Measurements from ENCODE around the gene FLT4.
"Not testable (repeated sequence)": the region's sequence is repeated elsewhere in the genome, so short reads cannot be mapped to it uniquely, and the experiment has no call there.

Gene FLT4

DNA sequence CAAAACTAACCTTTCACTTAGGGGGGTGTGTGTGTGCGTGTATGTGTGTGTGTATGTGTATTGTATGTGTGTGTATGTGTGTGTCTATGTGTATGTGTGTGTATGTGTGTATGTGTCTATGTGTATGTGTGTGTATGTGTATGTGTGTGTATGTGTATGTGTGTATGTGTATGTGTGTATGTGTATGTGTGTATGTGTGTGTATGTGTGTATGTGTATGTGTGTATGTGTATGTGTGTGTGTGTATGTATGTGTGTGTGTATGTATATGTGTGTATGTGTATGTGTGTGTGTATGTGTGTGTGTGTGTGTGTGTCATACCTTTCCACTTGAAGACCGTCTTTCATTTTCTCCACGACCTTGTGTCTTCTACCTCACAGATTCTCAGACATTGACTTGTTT lies 20.8 kb upstream of the FLT4 start:
- no peak for DNase-seq (ENCODE audit: low spot score)

DNA sequence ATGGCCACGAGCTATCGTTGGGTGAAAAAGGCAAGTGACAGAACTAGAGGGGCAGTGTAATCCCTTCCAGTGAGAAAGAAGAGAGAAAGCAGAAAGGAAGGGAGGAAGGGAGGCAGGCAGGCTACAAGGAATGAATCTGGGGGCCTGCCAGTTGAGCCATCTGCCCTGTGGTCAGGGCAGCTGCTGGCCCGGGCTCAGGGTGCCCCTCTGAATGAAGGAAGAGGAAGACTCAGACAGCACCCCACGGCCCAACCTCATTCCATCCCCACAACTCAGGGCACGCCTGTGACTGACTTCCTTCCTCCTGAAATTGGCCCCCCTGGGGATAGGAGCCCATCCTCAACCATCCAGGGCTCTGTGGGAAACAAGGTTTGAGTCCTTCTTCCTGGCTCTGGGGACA lies 20.3 kb upstream of the FLT4 start:
- no peak for DNase-seq (ENCODE audit: low spot score)

DNA sequence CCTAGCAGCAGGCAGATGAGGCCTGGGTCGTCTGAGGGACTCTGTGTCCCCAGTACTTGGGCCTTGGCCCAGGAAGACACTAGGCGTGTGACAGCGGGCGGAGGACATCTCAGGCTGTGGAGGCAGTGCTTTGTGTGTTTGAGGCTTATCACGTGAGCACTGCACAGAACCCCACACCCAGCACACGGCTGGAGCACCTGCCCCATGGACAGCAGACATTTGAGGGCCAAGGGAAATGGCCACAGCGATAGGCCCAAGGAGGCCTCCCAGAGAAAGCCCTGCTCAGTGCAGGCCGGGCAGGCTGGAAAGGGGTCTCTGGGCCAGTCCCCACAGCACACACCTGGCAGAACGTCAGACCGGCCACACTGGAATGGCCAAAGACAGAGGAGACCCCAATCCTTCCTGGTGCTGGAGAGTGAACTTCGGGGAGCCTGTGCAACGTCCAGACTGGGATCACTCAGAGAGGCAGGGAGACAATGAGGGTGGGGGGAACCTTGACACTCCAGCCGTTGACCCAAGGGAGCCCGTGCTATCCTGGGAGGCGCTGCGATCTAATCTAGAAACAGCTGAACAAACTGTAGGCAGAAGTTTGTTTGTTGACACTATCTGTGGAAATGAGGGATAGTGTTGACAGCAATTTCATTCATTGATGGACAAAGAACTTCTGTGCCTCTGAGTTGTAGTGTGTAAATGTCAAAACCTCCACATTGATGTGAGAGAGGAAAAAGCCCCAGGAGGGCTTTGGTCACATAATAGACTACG lies 19.6 kb upstream of the FLT4 start:
- no peak for DNase-seq (ENCODE audit: low spot score)

DNA sequence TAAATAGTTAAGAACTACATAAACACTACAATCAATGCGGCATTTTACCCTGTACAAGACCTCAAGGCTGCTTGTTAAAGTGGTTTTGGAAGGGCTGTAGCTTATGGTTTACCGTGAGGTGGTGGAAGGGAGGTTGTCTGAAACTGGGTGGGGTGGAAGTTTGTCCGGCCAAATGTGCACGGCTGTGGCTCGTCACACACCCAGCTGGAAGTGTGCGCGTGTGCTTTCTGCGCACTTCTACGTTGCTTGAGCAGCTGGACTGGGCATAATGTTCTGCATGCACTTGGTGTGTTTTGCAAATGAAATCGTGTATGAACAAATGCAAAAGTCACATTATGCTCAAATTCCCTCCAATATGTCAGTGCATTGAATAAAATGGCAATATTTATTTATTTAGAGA lies 17.4 kb upstream of the FLT4 start:
- DNase-seq (ENCODE audit: low spot score): no peak

DNA sequence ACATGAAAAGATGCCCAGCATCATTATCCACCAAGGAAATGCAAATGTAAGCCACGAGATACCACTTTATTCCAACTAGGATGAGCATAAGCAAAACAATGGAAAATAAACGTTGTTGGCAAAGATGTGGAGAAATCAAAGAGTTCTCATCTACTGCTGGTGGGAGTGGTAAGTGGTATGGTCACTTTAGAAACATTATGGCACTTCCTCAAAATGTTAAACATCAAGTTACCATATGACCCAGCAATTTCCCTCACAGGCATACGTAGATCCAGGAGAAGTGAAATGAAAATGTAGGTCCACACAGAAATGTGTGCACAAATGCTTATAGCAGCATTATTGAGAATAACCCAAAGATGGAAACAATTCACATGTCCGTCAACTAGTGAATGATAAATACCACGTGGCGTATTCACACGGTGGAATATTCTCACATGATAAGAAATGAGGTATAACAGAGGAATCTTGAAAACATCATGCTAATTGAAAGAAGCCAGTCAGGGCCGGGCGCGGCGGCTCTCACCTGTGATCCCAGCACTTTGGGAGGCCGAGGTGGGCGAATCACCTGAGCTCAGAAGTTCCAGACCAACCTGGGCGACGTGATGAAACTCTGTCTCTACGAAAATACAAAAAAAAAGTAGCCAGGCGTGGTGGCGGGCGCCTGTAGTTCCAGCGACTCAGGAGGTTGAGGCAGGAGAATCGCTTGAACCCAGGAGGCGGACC lies 16.4 kb upstream of the FLT4 start:
- no peak for DNase-seq (ENCODE audit: low spot score)

DNA sequence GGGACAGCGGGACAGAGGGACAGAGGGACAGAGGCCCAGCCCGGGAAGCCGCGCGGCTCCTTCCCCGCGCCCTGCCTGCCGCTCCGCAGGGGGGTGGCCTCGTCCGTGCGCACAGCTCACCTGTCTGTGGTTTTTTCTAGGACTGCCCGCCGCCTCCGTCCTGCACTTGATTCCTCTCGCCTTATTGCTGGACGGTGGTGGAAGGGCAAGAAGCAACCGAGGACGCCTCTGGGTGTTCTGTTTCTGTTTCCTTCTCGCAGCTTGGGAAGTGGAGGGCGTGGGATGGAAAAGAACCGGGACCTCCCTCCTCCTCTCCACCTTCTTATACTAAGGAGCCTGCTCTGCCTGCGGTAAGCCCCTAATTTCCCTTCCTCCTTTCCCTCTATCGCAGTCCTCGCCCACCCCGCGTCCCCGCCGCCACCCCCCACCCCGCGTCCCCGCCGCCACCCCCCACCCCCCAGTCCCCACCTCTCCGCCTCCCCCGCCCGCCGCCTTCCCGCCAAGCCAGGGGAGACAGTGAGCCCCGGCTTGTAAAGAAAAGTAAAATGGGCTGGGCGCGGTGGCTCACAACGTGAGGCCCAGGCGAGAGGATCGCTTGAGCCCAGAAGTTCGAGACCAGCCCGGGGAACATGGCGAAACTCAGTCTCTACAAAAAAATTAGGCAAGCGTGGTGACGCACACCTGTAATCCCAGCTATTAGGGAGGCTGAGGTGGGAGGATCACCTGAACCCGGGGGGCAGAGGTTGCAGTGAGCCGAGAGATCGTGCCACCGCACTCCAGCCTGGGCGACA lies 9.6 kb upstream of the FLT4 start:
- no peak for DNase-seq (ENCODE audit: low spot score)

DNA sequence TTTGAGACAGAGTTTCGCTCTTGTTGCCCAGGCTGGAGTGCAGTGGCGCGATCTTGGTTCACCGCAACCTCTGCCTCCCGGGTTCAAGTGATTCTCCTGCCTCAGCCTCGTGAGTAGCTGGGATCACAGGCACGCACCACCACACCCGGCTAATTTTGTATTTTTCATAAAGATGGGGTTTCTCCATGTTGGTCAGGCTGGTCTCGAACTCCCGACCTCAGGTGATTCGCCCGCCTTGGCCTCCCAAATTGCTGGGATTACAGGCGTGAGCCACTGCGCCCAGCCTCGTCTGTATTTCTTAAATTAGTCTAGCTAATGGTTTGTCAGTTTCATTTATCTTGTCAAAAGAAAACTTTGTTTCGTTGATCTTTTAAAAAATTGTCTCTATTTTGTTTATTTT lies 5.8 kb upstream of the FLT4 start:
- DNase-seq (ENCODE audit: low spot score): not testable (repeated sequence)

DNA sequence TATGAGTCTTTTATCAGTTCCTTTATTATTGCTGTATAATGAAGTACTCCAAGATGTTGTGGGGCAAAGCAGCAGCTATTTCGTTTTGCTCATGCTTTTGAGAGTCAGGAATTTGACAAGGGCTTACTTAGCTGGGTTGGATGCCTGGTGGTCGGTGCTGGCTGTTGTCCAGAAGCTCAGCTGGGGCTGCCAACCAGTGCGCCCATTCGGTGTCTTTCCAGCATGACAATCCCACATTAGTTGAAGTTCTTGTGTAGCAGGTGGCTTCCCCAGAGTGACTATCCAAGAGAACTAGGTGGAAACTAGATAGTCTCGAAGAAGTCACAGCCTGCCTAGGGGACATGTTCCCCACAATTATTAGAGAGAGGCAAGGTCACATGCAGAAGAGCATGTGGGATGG lies 3.4 kb upstream of the FLT4 start:
- DNase-seq (ENCODE audit: low spot score): no peak

DNA sequence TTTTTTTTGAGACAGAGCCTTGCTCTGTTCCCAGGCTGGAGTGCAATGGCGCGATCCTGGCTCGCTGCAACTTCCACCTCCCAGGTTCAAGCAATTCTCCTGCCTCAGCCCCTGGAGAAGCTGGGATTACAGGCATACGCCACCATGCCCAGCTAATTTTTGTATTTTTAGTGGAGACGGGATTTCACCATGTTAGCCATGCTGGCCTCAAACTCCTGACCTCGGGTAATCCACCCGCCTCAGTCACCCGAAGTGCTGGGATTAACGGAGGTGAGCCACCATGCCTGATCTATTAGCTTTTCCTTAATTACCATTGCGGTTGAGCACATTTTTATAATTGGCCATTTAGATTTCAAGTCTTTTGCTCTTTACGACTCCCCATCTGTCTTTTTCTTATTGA lies 2.9 kb upstream of the FLT4 start:
- DNase-seq (ENCODE audit: low spot score): no peak

DNA sequence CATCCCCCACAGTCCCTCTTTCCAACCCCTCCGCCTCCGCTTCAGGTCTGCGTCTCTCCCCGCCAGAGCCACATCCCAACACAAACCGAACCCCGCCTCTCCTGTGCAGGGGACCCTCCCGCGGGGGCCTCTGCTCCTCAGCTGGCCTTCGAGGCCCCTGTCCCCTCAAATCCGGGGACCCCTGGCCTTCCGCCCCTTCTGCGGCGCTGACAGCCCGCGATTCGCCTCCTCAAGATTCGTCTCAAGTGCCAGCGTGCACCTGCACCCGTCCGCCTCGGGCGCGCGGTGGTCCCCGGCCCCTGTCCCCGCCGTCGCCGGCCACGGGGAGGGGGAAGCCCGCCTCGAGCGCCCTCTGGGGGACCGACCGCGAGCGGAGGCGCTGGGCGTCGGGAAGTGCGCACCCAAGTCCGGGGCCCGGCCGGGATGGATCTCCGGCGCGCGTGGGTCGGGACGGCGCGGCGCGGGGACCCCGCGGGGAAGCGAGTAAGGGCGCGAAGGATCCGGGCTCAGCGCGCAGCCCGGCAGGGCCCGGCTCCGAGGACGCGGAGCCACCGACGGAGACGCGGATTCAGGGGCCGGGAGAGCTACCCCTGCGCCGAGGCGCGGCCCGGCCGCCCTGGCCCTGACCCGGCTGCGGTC lies 623 bp downstream of the FLT4 start:
- no peak for DNase-seq (ENCODE audit: low spot score)

DNA sequence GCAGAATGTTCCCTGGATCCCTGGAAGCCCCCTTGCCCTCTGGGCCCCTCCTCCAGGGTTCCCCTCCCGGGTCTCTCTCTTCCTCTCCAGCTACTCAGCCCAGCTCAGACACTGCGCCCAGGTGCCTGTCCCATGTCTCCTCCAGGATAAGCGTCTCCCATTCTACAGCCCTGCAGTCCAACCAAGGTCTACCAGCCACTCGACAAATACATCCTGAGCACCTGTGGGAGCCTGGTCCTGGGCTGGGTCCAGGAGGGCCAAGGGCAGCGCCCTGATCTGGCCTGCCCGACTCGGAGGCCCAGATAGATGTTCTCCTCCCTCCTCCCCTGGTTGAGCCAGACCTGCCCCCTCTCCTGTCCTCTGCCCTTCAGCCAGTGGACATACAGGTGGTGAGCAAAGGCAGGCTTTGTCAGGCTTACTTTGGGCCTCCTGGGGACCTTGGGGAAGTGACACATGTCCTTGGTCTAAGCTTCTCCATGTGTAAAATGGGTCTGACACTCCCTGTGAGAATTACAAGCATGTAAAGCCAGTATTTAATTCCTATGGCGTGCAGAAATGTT lies 1.4 kb downstream of the FLT4 start:
- DNase-seq (ENCODE audit: low spot score): no peak

DNA sequence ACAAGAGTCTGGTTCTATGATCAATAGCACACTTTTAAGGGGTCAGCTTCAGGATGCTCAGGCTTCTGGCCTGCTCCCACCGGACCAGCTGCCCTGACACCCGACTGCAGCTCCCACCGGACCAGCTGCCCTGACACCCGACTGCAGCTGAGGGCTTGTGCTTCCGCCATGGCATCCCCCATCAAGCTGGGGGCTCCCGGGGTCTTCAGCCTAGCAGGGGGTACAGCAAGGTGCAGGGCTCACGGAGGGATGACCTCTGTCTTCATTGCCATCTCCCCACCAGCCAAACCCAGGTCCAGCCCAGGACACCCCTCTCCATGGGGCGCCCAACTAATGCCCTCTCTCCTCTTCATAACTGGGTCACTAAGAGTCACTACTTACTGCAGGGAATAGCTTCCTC lies 1.9 kb downstream of the FLT4 start:
- DNase-seq (ENCODE audit: low spot score): no peak

DNA sequence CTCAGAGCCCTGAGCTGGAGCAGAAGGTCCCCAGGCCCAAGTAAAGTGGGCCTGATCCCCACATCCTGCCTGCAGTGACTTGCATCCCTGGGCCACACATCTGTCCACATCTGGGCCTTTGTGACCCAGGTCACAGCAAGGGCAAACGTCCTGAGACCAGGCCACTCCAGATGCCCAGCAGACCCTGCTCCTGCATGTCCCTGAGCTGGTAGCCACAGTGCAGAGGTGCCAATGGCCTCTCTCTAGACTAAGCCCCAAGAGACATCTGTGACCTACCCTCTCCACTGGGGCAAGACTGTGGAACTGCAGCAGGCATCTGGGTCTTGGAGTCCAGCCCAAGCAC lies 2.5 kb downstream of the FLT4 start:
- no peak for DNase-seq (ENCODE audit: low spot score)

DNA sequence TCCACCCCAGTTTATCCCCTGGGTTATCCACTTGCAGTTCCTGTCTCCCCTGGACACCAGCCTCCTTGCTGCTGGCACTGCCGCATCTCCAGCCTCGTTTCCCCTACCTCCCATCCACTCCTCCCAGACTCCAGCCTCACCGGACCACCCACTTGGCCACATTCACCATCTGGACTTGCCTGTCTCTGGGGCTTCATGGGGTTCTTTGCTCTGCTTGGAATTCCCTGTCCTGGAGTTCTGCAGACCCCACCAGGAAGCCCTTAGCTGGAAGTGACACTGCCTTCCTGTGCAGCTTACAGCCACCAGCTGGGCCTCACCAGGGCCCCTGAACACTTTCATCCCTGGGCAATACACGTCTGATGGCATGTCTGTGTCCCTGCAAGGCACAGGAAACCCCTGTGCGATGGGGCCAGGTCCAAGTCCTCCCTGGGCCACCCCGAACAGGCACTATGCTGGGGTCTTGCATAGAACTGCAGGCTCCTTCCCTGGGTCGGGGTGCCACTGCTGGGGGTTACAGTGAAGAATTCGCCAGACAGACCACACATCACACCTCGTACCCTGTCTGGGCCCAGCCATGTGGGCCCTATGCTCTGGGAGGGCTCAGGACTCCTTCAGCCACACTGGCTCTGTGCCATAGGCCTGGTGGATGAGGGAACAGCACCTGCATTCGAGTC lies 3.0 kb downstream of the FLT4 start:
- DNase-seq (ENCODE audit: low spot score): no peak

DNA sequence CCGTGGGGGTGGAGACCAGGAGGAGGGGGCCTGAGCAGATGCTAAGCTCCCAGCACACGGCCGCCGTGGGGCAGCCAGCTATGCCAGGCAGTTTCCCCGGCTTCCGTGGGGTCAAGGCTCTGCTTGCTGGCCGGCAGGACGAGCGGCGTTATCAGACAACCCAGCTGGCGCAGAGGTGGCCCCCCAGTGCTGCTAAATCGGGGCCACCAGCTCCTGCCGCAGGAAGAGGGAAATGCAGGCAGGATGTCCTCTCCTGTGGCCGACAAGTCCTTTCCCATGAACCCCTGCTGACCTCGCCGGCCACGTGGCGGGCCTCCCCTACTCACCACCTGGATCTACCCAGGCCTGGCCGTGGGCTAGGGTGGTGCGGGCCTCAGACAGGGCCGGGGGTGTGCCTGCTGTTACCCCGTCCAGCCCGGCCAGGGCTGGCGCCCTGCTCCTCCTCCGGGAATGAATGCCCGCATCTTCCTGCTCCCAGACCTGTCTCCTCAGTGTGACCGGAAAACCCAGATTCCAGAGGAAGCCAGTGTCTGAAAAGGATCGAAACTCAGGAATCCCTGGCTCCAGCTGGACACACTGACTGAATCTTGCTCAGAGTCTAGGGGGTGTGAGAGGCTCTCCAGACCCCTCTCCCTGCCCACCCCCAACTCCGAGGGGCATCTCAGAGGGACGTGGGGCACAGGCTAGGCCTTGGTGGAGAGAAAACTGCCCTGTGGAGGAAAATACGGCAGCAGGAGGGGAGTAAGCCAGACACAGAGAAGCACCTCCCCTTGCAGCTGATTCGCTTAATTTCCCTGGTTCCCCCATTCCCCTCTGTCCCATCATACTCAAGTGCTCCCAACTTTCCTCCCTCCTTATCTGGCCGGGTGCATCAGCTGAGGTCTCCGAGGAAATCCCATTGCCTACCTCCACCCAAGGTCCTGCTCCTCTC lies 3.9 kb downstream of the FLT4 start:
- DNase-seq (ENCODE audit: low spot score): no peak

DNA sequence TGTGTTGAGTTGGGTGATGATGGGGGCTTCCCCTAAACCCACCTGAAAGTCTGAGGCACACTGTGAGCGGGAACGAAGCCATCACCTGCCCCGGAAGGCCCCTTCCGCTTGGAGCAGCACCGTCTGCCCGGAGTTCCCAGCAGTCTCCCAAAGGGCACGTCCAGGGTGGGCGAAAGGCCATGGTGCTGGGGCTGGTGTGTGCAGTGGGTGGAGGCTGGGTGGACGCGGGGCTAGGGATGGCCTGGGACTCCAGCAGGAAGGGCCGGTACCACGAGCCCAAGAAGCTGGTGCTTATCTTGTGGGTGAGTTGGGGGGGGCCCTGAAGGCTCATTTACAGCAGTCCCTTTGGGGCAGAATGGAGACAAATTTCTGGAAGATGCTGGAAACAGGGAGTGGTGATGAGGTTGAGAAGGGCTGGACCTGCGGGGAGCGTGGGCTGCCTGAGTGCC lies 4.6 kb downstream of the FLT4 start:
- DNase-seq (ENCODE audit: low spot score): no peak

DNA sequence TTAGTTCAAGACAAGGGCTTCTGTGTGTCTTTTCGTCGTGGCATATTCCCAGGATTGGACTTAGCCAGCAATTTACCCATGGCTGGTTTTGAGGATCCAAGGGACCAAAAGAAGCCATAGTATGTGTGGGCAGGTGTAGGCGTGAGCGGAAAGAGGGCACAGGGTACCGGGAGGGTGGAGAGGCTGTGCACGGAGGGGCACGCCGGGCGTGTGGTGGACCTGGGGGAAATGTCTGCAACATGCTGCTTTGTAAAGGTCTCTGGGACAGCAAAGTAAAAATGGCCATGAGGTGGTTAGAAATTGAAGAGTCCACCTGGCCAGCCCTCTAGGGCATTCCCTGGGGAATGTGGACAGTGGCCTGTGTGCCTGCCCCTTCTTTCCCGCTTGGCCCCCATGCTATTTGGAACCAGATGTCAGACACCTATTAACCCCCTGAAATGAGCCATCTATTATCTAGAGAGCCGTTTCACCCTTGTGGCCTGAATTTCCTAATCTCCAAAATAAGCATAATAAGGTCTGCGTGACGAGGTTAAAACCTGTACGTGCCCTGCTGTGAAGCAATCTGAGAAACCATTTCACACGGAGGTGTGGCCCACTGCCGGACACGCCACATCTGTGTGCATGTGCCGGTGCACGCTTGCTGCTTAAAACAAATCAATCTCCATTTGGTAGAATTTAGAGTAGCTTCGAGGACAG lies 5.1 kb downstream of the FLT4 start:
- no peak for DNase-seq (ENCODE audit: low spot score)

DNA sequence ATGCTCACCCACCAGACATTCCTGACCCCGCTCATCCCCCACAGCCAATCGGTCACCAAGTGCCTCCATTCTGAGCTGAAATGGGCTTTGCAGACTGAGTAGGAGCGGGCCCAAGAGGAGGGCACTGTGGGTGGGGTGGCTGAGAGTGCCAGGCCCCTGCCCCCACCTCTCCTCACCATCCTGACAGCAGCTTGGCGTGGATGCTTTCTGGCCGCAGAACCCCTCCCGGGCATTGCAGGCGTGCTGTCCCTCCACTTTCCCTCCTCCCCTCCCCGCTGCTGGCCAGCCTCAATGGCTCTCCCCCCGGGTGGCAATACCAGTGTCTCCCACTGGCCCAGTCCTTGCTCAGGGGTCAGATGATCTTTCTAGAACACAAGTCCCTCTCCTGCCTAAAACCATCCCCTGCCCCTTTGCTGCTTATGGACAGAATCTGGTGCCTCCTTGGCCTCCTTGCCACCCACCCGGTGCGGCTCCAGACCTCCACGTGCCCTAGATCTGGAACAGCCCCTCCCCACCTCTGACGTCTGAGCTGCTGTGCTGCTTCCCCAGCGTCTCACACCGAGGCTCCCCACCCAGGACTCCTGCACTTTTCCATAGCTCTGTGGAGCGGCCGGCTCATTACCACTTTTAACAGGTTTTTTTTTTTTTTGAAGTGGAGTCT lies 6.1 kb downstream of the FLT4 start:
- no peak for DNase-seq (ENCODE audit: low spot score)

DNA sequence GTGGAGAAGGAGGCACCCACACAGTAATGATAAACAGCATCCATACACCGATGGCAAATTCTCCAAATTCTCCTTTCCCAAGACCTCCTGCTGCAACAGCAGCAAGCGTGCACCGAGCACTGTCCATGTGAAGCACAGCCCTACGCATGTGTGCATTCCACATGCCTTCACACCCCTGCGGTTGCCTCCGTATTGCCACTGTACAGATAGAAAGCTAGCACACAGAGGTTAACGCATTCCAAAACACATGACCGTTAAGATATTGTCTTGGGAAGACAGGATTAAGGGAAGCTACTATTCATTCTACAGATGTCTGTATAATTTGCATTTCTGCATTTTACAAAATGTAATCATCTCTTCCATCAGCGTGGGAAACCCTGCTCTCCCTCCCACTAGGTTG lies 6.6 kb downstream of the FLT4 start:
- DNase-seq (ENCODE audit: low spot score): no peak
